ENCODE results near the gene CCDC97.

Gene CCDC97

DNA sequence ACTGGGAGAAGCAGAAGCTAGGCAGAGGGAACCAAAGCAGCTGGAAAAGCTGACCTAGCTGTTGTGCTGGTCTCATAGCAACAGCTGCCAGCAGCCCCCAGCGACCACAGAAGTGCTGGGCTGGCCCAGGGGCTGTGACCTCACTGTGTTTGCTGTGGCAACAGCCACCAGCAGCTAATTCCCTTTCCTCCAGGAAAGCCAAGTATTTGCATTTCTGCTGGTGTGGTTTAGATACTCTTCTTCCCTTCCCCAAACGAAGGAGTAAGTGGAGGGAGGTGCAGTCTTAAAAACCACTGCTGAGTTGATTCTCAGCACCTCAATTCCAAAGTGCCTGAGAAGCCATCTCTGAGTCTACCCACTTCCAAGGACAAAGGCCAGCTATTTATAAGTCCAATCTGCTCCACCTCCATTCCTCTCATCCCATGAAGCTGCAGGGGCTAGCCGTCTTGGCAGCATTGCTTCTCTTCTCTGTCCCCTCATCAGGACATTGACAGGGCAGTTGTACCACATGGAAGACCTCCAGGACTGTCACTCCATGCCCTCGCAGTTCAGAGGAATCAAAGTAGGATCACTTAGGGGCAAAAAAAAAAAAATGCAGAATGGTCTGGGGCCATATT, 11.5 kb upstream of the CCDC97 start:
- no peak for DNase-seq

DNA sequence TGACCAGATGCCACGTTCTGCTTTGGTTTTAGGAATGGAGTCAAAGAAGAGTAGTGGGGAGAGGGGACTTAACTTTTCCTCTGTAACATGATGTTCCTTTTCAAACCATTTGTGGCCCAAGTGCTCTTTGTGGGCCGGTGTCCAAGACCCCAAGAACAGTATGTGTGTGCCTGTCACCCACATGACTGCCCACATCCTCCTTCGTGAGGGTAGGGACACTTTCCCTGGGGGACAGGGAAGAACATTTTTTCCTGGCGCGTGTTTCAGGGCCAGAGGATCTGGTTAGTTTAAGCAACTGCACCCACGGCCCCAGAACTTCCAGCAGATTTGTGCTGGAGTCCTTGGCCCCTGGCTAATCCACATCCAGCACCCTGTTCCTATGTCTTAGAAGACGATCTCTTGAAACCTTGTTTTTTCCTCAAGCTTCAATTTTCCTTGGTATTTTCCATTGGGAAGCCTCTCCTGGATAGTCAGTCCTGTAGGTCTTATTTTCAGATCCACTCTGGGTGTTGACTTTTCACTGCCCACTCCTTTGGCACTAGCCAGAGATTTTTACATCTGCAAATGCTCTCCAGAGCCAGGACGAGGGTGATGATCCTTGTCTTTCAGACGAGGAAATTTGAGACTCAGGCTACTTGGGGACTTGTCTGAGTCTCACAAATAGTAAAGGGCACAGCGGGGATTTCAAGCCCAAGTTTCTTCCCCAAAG, 10.8 kb upstream of the CCDC97 start:
- no peak for DNase-seq

DNA sequence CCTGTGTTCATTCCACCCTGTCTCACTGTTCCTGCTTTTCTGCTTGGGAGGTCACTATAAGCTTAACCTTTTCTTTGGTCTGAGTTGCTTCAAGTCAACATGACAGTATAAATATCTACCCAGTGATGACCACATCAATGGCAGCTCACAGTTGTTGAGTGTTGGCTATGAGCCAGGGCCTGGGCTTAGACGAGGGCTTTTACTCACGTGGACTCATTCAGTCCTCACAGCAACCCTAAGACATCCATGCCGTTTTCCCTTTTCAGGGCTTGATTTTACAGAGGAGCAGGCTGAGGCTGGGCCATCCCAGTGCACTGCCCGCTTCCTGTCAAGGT, 10.2 kb upstream of the CCDC97 start:
- DNase-seq: no peak

DNA sequence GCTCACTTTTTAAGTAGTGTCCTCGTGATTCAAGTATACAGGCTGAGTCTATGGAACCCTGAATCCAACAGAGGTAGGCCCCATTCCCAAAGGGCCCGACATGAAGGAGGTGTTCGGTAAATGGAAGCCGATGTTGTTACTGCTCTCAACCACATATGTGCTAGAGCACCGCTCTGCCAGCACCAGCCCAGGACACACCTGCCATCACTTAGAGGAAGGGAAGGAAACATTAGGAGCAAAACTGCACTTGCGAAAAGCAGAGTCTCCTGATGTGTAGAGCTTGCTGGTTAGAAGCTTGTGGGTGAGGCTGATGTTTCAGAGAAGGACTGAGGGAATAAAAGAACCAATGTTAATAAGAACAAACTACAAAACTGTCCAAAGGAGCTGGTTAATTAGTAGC, 9.4 kb upstream of the CCDC97 start:
- no peak for DNase-seq

DNA sequence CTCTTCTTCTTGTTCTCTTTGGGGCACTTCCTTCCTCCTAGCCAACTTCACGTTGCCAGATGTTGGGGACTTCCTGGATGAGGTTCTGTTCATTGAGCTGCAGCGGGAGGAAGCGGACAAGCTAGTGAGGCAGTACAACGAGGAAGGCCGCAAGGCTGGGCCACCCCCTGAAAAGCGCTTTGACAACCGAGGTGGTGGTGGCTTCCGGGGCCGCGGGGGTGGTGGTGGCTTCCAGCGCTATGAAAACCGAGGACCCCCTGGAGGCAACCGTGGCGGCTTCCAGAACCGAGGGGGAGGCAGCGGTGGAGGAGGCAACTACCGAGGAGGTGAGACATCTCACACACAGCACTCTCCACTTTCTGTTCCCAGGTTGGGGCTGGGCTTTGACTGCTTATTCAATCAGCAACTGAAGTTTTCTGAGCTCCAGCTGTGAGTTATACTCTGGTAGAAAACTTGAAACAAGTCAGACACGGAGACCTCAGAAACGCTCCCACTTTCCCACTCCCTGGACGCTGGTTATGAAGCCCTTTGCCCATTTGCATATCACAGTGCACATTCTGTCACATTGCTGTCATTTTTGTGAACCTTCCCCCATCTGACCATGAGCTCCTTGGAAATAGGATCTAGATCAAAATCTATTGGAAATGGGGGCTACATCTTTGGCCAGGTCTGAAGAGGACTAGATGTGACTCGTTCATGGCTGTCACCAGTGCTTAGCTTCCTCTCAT, 7.2 kb upstream of the CCDC97 start:
- peak in 2 of 4 experiments; percentile 19 to 24 for DNase-seq

DNA sequence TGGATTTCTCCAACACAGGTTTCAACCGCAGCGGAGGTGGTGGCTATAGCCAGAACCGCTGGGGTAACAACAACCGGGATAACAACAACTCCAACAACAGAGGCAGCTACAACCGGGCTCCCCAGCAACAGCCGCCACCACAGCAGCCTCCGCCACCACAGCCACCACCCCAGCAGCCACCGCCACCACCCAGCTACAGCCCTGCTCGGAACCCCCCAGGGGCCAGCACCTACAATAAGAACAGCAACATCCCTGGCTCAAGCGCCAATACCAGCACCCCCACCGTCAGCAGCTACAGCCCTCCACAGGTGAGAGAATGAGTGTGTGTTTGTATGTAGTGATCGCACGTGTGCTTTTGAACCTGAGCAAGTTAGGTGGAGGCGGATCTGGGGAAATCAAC, 6.0 kb upstream of the CCDC97 start:
- no peak for DNase-seq

DNA sequence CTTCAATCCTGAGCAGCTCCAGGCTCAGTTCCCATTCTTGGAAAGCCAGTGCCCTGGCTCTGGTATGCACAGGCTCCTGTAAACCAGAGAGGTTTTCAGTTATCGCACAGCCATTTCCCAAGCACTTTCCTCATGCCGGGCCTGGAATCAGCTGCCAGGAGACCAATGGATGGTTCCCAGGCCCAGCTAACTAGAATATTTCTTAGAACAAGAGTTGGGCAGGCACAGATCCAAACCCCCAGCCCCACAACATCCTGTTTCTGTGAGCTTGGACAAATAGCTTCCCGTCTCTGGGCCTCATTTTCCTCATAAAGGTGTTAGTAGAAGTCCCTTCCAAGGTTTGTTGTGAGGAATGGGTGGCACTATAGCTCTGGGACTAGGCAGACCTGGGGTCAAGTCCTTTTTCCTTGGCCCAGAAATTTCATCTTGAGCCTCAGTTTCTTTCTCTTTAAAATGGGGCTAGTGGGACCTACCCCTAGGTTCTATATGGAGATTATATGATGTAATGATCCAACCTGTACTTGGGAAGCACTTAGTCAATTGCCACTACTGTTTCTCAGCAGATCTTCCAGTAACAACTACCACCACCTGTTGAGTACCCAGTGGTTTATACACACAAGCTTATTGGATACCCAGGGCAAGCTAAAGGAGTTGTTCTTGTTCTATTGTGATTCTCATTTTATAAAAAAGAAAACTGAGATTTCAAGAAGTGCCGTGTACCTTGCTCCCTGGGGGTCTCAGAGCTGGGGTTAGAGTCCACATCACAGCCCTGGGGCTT, 5.1 kb upstream of the CCDC97 start:
- no peak for DNase-seq

DNA sequence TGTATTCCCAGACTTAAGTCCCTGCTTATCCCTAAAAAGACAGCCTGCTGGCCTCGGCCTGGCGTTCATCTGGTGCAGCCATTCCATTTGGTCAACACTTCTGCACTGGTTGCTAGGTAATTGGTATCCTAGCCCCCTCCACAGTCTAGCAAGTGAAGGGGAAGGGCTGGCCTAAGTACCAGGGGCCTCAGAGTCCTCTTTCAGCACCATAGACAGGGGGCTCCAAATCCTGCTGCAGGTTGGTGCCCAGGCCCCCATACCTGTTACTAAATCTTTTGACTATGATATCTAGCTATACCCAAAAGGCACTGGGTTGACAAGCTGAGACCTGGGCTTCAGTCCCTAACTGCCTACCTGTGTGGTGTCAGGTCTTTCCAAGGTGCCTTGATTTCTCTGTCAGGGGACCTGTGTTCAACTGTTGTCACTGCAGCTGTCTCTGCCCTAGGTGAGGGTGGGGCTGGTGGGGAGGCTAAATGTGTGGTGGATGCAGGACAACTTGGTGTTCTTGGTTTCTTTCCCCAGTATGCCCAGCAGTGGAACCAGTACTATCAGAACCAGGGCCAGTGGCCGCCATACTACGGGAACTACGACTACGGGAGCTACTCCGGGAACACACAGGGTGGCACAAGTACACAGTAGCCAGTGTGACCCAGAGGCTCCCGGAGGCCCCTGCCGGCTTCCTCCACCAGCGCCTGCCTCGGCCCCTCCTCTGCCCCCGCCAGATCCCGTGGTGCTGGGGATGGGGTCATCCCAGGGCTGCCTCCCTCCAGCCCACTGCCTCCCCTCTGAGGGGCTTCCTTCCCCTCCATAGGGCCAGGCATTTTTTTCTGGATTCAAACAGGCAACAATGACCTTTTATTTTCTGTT, 3.8 kb upstream of the CCDC97 start:
- DNase-seq: no peak

DNA sequence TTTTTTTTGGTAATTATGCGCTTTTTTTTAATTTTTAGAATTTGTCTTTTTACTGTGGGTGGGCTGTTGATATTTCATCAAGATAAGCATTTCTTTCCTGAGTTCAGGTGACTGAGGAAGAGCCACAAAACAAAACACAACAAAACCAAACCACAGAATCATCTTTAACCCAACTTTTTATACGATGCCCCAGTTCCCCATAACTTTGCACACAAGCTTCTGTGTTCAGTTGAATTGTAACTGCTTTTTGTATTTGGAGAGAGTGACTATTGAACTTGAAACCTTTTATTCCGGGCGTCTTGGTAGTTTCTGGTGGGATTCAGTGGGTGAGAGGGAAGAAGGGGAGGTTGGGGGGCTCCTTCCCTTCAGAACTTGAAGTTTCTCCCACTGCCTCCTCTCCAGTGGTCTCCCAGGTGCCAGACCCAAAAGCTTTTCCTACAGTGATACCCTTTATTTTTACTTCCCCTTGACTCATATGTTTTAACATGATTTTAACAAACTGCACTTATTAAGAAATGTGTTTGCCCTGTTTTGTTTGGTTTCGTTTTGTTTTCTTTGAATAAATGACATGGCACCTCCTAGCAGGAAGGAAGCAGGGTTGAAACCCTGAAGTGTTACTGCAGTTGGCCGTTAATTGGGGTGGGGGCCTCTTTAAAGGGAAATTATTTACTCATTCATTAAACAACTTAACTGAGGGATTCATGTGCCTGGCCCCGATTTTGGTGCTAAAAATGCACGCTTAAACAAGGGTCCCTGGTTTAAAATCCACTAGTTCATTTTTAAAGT, 2.7 kb upstream of the CCDC97 start:
- no peak for DNase-seq

DNA sequence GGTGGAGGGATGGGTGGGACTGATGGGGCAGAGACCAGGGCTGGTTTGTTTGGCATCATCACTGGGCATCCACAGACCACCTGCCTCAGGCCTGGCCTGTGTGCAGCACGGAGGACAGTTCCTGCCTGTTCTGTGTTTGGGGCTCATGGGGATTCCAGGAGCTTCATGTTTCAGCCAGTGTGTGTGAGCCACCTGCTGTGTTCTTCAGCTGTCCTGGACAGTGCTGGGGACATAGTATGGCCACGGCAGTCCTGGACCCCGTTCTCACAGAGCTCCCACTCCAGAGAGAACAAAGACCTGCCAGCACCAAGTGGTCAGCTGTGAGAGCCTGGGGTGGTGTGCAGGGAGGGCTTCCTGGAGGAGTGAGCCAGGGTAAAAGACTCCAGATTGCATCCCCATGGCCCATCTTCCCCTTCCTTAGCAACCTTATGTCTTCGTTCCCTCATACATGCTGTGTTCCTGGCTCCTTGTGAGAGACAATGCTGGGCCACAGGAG, 2.0 kb upstream of the CCDC97 start:
- no peak for DNase-seq

DNA sequence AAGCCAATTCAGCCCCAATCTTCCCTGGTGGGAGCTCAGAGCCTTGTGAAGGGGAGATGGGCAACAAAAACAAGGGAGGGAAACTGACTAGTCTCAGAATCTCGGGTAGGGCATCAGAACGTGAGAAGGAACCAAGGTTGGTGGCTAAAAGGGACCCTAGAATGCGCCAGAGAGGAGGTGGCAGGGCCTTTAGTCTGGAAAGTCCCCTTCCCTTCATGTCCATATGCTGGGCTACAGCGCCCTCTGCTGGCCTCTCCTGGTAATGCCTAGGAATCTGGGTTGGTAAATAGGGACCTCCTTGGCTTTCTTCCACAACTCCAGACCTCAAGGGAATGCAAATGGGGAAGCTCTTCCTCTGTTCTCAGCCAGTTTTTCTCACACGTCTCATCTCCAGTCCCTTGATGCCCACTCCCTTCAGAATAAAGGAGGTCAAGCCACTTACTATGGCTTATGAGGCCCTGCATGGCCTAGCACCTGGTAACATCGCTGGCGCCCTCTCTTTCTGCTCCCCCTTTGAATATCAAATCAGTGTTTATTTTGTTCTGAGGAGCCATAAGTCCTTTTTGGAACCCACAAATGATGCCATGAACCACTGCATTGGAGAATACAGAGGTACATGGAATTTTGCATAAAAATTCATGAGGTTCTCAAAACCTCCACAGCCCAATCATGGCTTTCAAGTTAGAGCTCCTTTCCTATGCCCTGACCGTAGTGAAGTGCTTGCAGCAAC, 1.4 kb upstream of the CCDC97 start:
- DNase-seq: peak; percentile 69 to 98 (median 84)

DNA sequence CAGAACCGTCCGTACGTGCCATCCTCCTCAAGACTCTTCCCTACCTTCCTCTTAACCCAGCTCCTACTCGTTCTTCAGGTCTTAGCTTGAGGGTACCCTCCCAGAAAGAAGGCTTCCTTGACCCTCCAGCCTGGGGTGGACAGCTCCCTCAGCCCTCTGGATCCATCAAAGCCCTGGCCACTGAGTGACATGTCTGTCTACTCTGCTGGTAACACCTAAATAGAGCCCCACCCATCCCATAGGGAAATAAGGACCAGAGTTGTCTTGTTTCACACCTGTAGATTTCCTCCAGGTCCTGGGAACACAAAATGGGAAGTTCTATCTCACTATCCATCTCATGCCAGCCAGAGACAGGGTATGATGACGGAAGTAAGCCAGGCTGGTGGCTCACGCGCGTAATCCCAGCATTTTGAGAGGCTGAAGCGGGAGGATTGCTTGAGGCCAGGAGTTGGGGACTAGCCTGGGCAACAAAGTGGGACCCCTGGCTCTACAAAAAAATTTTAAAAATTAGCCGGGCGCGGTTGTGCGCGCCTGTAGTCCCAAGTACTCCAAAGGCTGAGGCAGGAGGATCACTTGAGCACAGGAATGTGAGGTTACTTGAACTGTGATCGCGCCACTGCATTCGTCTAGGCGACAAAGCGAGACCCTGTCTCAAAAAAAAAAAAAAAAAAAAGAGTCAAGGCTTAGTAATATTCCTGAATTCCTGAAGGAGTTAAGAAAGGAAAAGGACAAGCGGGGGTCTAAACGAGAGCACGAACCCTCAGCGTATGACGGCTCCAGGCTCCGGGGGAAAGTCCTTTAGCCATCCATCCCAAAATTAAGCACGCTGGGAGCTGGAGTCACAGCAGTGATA, 566 bp upstream of the CCDC97 start:
- no peak for DNase-seq

DNA sequence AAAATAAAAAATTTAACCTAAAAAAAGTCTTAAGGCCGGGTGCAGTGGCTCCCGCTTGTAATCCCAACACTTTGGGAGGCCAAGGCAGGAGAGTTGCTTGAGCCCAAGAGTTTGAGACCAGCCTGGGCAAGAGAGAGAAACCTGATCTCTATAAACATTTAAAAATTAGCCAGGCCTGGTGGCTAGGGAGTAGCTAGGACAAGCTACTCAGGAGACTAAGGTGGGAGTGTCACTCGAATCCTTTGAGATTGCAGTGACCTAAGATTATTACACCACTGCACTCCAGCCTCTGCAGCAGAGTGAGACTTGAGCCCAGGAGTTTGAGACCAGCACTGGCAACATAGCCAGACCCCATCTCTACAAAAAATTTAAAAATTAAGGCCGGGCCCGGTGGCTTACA, 1.1 kb downstream of the CCDC97 start:
- no peak for DNase-seq

DNA sequence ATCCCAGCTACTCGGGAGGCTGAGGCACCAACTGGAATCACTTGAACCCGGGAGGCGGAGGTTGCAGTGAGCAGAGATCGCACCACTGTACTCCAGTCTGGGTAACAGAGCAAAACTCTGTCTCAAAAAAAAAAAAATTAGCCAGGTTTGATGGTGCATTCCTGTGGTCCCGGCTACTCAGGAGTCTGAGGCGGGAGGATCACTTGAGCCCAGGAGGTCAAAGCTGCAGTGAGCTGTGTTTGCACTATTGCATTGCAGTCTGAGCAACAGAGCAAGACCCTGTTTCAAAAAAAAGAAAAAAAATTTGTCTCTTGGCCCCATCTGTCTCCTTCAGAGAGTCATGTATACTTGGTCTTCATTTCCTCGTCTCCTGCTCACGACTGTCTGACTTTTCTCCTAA, 1.6 kb downstream of the CCDC97 start:
- no peak for DNase-seq

DNA sequence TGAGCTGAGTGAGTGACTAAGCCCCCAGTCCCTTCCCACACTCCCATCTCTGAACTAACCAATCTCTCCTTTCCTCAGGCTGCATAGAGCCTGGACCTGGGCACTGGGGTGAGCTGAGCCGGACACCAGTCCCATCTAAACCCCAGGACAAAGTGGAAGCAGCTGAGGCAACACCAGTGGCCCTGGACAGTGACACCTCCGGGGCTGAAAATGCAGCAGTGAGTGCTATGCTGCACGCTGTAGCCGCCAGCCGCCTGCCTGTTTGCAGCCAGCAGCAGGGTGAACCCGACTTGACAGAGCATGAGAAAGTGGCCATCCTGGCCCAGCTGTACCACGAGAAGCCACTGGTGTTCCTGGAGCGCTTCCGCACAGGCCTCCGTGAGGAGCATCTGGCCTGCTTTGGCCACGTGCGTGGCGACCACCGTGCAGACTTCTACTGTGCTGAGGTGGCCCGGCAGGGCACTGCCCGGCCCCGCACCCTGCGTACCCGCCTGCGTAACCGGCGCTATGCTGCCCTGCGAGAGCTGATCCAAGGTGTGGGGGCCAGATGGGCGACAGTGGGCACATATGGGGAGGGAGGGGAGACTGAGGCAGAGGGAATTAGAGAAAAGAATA, 6.4 kb downstream of the CCDC97 start:
- DNase-seq: no peak

DNA sequence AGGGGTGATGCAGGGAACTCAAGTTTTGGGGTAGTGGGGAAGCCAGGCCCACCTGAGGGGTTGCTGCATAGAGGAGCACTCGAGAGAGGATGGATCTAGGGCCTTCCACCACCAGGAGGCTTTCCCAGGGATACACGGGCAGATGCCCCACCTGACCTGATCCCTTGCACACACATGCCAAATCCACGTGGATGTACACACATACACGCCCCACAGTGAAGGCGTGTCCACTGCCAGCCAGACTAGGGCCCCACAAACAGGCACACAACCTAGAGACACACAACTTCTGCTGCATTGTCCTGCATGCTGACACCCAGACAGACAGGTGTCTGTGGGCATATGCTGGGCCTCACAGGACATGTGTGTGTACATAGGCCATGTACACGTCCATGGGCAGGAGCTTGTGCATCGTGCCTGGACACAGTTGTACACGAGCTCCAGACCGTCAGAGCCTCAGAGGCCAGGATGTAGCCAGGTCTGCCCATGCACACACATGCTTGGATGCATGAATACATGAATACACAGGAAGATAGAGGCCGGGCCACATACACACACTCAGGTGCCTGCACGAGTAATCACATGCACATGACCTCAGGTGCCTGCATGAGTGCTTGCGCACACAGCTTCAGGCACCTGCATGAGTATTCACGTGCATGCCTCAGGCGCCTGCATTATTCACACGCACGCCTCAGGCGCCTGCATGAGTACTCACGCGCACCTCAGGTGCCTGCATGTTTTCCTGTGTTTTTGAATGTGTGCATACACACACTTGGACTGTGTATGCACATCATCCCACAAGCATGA, 8.9 kb downstream of the CCDC97 start:
- no peak for DNase-seq

DNA sequence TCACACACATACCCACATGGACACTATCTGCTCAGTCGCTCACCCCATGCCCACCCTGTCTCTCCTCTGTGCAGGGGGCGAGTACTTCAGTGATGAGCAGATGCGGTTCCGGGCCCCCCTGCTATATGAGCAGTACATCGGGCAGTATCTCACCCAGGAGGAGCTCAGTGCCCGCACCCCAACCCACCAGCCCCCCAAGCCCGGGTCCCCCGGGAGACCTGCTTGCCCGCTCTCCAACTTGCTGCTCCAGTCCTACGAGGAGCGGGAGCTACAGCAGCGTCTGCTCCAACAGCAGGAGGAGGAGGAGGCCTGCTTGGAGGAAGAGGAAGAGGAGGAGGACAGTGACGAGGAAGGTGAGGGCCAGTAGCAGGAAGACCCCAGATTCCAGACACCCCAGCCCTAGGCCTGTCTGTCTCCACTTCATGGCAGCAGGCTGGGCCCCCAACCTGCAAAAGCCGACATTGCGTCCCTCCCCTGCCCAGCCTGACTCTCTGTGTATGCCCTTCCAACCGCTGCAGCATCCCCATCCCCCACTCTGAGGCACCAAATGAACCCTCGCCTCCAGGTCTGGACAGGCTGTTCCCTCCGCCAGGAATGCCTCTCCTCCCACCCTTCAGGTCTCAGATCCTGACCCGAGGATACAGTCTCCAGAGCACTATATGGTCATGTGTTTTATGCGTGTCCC, 9.7 kb downstream of the CCDC97 start:
- no peak for DNase-seq

DNA sequence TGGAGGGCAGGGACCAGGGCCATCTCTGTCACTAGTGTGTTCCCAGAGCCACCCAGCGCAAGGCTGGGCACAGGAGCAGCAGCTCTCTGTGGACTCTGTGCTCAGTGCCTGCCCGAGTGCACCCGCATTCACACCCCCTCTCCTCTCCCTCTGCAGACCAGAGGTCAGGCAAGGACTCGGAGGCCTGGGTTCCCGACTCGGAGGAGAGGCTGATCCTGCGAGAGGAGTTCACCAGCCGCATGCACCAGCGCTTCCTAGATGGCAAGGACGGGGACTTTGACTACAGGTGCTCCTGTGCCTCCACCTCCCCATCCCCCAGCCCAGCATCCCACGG, 10.2 kb downstream of the CCDC97 start:
- no peak for DNase-seq
